GM11168 (cell line): ENCODE data around the gene RNF13.
"Not testable (repeated sequence)": the region's sequence is repeated elsewhere in the genome, so short reads cannot be mapped to it uniquely, and the experiment has no call there.

Experiments used
- in situ Hi-C: fragments of 300-500 bp; cut with MboI; formaldehyde crosslinking; loops from one replicate; pipeline ENCODE4 v1.12.0; 2022; ENCODE audit warnings: low sequenced_read_pairs; ENCODE audit not compliant: unreplicated experiment

Gene RNF13

DNA sequence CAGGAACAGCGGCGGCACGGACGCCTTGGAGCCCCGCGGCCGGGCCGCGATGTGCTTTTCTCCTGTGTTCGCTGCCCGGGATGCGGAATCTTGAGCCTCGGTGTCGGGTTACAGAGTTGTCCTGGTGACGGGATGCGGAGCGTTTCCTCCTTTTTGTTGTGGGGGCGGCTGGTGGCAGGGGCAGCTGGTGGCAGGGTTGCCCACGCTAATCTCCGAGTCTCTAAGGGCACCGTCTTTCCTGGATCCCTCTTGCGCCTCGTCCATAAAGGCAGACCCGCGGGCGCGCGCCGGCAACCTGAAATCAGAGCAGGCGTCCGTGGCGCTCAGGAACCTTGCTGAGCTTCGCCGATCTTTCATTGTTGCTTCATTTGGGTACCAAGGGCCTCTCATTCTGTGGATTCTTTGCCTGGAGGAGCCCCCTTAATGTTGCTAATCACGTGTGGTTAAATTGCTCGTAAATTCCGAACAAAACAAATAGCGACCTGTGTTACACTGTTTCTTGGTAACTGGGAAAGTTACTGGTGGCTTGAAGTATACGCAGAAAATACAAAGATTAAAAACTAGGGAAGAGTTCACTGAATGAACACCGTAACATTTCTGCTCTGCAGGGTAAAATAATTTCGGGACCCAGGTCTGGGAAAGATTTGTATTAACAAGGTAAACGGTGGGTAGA, 158.5 kb downstream of the RNF13 start:
- in situ Hi-C loops: loop anchor here (25.0 kb wide), 1 partner anchor 541 kb away; no protein-coding TSS in a partner anchor

DNA sequence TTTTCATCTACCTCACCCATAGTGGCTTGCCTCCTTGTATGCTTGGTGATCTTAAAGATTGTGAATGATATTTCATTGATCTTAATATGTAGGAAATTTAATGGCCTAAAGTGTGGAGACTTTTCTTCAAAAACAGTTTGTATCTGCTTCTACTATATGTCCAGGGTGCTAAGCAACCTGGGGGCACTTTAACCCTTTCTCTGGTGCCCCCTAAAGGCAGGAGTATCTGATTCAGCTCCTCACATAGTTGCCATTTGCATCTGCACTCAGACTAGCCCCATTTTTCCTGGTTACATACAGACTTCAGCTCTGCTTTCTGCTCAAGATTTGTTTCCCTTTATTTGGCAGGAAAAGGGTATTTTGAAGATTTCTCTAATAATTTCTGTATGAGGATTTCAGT, 162.9 kb downstream of the RNF13 start:
- in situ Hi-C loops: no loop called here

DNA sequence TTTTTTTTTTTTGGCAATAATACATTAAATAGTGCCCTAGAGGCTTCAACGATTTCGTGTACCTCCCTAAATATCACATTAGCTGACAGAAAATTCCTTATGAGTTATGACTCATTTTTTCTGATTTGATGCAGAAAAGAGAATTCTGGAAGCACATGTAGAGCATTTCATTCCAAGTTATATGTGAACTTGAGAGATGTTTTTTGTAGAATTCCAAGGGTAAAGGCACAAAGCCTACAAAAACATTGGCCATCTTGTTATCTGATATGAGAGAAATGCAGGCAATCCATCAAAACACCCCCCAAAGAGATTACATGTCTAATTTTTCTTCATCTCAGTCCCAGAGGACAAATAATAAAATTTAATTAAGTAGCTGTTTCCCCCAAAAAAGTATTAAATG, 164.4 kb downstream of the RNF13 start:
- in situ Hi-C loops: no loop called here

DNA sequence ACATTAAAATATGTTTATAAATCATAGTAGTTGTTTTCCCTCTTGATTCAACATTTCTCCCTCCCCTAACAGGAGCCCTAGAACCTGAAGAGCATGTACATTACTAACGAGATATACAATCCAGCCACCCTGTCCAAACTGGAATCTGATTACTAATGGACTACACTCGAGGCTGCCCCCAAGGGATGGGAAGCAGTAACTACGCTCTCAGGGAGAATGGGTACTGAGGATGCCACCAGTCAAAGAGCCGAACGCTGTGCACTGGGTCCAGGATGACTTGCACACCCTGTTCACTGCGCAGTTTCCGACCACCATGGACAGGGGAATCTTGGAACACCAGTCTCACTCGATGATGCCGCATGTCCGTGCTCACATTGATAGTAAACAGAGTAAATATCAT, 169.0 kb downstream of the RNF13 start:
- in situ Hi-C loops: not testable (repeated sequence)

DNA sequence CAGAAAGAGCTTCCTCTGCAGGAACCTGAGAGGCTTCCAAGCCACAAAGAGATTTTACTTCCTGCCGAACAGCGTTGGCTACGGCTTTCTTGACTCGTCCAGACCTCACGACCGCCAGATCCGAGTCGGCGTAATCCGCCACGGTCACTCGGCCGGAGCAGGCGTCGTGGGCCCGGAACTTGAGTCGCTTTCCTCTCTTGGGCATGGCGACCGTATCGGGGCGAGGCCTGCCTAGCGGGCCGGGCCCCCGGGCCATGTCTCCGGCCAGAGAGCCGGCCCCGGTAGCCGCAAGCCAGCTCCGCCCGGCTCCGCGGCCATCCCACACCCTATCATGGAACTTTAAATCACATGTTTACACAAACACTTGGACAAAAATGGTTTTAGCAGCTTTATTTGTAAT, 170.0 kb downstream of the RNF13 start:
- in situ Hi-C loops: not testable (repeated sequence)

DNA sequence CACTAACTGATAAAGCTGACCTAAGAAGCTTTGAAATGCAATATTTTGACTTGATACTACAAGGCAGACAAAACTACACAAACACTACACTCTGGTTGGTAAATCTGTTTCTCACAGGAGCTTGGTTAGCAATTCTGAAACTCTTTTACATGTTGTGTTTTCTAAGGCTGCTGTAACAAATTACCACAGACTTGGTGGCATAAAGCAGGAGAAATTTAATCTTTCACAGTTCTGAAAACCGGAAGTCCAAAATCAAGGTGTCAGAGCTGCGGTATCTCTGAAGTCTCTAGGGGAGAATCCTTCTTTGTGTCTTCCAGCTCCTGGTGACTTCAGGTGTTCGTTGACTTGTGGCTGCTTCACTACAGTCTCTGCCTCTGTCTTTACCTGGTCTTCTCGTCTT, 170.6 kb downstream of the RNF13 start:
- in situ Hi-C loops: no loop called here

DNA sequence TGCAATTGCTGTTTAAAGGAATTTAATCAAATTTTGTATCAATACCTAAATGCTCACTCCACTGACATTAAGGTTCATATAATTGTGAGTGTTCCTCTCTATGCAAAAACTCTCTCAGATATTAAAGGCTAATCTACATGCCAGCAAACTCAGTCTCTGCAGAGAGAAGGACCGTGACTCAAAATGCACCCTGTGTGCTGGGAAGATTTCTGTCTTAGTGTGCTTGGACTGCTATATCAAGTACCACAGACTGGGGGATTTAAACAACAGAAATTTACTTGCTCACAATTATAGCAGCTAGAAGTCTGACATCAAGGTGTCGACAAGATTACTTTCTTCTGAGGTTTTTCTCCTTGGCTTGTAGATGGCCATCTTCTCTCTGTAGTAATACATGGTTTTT, 176.3 kb downstream of the RNF13 start:
- in situ Hi-C loops: no loop called here

DNA sequence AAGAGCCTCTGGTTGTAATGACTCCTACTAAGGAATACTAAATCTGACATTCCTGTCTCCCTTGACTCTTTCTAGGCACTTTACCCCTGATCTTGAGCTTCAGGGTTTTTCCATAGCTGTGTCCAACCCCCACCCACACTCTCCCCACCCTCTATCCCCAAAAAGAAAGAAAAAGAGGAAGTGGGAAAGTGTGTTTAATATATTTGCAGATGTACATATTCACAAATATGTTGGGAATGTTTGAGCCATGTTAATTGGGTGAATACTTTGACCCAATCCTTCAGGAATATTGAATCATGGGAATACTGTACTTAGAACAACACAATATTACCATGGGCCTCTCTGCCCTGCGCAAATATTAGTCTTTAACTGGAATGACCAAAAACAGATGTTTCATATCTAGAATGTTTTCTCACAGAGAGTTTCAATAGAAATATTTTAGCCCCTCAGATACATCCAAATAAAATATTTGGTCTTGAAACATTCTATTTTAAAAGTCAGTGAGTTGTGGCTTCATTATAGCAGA, 177.5 kb downstream of the RNF13 start:
- in situ Hi-C loops: no loop called here

DNA sequence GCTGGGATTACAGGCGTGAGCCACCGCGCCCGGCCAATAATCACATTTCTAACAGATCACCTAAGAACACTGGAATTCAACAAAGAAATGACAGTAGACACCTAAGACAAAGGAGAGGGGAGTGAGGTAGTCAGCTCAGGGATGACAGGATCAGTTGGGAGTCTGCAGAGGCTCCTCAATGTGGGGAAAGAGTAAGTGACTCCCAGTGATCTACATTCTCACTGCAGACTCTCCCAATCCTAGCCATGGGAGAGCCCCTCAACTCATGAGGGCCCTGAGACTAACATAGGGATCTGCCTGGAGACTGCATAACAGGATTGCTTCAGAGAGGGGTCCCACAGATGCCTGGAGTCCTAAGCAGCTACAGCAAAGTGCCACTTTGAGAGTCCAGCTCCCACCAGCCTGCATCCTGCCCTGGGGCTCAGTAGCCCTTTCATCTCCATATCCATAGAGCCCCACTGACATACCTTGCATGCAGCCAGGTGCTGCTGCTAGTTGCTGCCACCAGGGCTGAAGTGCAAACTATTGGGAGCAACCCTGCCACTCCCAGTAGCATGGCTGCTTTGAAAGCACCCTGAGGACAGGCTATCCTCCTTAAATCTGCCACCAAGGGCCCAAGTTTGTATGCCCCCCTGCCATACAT, 179.5 kb downstream of the RNF13 start:
- in situ Hi-C loops: no loop called here

DNA sequence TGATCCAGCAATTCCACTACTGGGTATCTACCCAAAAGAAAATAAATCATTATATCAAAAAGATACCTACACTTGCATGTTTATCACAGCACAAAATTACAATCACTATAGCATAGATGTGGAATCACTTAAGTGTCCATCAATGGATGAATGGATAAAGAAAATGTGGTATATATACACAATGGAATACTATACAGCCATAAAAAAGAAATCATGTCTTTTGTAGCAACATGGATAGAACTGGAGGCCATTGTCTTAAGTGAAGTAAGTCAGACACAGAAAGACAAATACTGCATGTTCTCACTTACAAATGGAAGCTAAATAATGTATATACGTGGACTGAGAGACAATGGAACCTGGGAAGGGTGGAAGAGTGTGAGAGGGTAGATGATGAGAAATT, 185.9 kb downstream of the RNF13 start:
- in situ Hi-C loops: no loop called here

DNA sequence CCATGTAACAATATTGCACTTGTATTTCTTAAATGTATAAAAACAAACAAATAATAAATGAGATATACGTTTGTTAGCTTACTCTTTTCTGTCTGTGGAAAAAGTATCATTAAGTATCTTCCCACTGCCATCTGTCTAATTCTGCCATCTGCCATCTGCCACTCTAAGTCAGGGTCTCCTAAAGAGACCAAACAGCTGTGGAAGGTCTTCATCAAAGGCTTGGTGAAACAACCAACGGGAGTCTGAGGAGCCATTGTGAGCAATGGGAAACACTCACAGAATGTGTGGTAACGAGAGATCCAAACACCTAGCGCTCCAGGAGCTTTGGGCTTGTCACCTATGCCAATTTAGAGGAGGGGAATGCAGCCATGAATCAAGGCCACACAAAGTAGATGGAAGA, 186.4 kb downstream of the RNF13 start:
- in situ Hi-C loops: no loop called here

DNA sequence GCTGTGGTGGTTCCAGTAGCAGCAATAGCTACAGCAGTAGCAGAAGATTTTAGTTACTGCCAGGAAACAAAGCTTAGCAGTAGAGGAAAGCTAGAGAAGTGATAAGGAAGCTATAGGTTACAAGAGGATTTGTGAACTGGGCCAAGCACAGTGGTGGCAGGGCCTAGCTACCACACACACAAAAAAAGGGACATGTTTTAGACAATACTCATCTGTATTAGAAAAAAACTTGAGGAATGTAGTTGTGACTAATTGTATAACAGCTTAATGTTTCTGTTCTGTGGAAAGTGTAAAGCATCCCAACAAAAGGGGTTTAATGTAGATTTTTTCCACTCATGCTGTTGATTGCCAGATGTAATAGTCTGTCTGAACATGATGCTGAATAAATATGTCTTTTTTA, 187.6 kb downstream of the RNF13 start:
- in situ Hi-C loops: no loop called here

DNA sequence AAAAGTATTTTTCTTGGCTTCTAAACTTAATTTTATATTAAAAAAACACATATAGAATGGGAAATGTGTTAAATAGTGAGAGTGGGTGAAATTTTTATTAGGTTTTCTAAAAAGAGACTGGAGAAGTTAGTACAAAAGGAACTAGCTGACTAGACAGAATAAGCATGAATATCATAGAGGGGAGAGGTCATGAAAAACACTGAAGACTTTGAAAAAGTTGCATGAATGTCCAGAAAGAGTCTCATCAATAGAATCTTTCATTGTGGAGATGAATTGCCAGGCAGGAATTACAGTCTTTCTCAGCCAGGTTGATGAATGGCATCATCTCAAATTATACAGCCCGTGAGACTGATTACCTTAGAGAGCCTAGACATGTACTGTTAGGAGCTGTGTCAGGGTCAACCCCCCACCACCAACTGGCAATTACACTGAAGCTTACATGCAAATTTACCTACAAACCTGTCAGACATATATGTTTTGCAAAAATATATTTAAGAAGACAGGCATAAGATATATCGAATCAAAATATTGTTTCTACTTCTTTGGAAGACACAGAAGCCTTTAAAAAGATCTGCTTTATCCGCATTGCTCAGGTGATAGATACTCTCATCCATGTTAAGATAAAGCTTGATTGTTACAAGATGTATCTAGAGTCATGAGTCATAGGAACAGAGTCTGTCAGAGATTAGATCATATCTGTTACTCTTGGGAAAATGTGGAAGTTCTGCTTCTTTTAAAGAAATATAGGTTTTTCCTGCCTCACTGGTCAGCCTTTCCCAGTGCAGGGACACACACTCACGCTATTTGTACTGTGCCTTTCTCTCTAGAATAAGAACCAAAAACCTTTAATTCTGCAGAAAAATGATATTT, 192.5 kb downstream of the RNF13 start:
- in situ Hi-C loops: no loop called here

DNA sequence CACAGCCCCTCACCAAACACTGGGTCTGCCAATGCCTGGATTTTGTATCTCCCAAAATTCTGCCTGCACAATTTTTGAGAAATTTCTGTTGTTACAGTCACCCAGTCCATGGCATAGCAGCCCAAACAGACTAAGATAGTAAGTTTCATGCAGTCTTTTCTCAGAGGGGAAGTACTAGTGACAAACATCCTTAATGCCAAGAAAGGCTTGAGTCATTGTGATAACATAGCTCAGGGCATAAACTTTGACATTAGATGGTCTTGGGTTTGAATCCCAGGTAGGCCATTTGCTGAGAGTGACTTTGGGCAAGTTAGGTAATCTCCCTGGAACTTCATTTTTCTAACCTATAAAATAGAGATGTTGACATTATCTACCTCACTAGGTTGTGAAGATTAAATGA, 193.8 kb downstream of the RNF13 start:
- in situ Hi-C loops: no loop called here
